TTC549 (cell line): Measurements from ENCODE around the gene FIG4.
"Not testable (repeated sequence)": the region's sequence is repeated elsewhere in the genome, so short reads cannot be mapped to it uniquely, and the experiment has no call there.

Experiments used
- FAIRE-seq: peaks from 2 replicates; lab custom pipeline; 2012; peaks lifted over from hg19 to GRCh38; lab: Jason Lieb, UNC

FIG4 gene

DNA sequence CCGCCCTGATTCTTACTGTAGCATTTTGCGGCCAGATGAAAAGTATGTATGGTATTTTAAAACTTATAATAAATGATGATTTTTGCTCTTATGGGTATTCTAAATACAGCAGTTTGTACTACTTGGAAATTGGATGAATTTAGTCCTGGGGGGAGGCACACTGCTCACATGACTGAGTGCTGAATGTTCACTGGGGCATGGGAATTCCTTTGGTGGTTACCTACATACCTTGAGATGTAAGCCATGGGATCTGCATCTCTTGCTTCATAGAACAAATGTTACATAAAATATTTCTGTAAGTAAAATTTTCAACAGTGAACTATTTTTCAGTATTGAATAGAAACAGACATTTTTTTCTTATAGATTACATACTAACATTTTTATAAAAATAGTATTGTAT lies 71.1 kb downstream of the FIG4 start:
- FAIRE-seq: no peak

DNA sequence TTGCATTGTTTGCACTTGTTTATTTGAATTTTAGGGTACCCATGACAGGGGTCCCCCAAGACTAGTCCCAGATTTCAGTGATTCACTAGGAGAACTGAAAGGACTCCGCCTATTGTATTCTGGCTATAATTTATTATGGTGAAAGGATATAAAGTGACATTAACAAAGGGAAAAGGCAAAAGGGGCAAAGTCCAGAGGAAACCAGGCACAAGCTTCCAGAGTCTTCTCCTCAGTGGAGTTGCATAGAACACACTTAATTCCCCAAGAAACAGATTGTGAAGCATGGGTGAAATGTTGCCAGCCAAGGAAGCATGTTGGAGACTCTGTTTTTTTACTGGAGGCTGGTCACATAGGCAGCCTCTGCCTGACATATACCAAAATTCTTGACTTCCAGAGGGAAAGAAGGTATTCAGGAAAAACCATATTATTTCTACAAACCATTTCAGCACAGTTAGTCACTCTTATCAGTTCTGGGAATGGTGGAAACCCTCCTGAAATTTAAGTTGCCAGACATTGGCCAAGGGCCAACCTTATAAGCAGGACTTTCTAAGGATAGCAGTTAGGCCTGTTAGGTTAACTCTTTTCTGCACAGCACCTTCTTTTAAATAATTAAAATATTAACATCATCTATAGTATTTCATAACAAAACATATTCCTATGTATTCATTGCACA lies 71.8 kb downstream of the FIG4 start:
- FAIRE-seq: no peak

DNA sequence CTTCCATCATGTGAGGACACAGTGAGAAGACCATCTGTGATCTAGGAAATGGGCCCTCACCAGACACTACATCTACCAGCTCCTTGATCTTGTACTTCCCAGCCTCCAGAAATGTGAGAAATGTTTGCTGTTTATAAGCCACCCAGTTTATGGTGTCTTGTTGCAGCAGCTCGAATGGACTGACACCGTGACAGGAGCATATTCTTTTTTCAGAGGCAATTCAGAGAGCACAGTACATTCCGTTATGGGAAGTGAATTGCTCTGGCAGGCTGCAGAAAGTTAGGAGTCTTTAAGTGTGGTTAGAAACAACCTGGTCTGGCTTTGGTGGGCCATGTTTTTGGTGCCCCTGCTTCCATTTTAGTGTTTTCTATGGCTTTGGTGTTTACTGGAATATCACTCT lies 75.1 kb downstream of the FIG4 start:
- no peak for FAIRE-seq

DNA sequence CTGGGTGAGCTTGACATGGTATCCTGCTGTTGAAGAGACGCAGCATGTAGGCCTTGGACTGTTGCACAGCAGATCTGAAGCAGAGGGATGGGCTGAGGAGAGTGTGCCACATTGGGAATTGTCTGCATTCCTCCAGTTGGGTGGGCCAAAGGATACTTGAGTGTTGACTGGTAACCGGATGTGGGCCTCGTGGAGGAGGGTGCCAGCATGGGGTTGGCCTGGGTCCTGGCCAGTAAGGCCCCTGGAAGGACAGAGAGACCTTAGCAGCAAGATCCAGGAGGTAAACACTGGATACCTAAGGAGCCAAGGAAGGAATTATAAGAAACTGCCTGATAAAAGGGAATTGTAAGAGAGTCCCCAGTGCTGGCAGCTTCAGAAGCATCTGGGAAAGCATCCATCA lies 76.9 kb downstream of the FIG4 start:
- no peak for FAIRE-seq

DNA sequence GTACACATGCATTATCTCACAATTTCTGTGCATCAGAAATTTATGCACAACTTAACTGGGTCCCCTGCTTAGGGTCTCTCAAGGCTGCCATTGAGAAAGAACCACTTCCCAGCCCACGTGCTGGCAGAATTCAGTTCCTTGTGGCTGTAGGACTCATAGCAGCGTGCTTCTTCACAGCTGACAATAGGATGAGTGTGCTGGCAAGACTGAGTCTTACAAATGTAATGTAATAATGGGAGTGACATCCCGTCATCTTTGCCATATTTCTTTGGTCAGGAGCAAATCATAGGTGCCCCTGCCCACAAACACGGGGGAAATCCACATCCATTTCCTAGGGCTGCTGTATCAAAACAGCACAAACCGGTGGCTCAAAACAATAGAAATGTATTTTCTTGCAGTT lies 77.4 kb downstream of the FIG4 start:
- FAIRE-seq: no peak

DNA sequence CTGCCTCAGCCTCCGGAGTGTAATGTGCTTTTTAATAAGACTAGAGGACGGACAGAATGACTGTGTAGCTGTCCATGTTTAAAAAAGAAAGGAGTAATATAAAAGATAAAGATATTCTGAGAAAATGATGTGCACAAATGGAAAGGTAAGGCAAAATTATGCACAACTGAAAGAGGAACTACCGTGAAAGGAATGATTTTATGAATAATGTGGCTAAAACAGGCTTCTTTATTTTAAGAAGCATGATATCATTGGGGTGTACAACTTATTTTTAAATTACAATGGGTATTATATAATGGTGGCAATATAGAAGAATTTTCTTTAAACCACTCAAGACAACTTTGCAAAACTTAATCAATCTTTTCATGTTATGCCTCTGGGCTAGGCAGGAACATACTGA lies 78.1 kb downstream of the FIG4 start:
- FAIRE-seq: no peak

DNA sequence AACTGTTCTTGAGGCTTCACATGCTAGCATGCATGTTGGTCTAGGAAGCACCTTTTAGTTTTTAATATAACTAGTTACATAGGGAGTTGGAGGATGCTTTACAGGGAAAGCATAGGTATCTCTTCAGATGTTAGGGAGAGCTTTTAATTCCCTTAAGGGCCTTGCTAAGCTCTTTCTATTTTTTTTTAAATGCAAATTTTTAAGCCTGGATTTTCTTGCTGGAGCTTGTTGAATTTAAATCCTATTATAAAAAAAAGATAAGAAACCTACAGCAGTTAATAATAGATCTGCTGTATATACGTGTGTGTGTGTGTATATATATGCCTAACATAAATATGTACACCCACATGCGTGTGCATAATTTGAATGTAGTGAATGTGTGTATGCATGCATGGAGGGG lies 79.0 kb downstream of the FIG4 start:
- no peak for FAIRE-seq

DNA sequence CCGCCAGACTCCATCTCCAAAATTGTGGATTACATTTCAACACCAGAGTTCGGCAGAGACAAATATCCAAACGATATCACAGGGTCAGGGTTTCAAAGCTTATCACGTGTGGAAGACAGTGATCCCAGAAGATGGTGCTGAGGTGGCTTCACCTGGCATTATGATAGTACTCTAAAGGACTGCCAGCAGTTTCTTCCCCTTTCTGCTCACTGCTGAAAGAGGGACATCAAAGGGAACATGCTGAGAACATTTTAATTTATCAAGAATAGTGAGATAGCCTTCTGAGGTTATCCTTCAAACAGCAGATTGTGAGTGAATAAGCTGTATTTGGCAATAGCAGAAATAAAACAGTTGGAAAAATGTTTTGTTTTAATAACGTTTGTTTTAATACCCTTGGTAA lies 79.7 kb downstream of the FIG4 start:
- no peak for FAIRE-seq

DNA sequence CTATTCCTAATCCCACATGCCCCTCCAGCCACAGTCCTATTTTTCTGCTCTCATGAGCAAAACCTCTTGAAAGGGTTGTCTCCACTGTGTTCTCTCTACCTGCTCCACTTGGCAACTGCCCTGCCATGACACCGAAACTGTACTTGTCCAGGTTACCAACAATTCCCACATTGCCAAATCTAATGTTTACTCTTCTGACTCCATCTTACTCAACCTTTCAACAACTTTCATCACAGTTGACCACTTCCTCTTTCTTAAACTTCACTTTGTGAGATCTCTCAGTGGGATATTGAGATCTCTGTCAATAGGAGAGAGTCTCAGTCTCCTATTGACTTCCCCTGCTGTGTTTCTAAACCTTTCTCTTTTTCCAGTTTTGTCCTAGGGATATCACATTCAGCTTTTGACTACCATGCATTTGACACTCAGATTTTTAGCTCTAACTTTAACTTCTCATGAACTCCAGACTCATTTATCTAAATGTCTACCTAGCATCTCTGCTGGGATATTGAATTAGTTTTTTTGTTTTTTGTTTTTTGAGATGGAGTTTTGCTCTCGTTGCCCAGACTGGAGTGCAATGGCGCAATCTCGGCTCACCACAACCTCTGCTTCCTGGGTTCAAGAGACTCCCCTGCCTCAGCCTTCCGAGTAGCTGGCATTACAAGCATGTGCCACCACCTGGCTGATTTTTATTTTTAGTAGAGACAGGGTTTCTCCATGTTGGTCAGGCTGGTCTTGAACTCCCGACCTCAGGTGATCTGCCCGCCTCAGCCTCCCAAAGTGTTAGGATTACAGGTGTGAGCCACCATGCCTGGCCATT lies 81.1 kb downstream of the FIG4 start:
- FAIRE-seq: not testable (repeated sequence)

DNA sequence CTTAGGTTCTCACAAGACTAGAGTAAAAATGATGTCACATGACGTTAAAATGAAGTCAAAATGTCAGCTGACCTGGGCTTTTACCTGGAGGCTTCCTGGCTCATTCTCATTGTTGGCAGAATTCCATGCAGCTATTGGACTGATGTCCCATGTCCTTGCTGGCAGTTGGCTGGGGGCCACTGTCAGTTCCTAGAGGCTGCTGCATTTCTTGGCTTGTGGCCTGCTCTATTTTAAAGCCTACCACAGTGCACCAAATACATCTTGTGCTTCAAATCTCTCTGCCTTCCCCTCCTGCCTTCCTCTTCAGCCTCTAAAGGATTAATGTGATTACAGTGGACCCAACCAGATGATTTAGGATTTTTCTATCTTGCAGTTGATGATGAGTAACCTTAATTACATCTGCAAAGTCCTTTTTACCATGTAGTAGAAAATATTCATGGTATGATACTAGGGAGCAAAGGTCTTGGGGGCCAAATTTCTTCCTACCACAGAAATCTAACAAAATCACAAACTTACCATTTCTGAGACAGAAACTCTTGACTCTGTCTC lies 81.9 kb downstream of the FIG4 start:
- FAIRE-seq: no peak

DNA sequence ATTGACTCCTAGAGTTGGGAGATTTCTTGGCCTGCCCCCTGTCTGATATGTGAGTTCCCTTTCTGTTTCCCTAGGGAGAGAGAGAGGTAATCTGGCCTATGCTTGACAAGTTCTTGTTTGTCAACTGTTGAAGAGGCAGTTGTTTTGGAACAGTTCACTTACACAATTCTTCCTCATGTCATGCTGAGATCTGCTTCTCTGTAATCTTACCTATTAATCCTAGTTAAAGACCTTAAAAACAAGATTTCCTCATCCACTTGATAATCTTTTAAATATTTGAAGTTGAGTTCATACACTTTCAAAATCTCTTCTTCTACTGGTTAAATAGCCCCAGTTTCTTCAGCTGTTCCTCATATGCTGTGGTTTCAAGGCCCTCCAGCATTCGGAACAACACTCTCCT lies 89.9 kb downstream of the FIG4 start:
- FAIRE-seq: no peak

DNA sequence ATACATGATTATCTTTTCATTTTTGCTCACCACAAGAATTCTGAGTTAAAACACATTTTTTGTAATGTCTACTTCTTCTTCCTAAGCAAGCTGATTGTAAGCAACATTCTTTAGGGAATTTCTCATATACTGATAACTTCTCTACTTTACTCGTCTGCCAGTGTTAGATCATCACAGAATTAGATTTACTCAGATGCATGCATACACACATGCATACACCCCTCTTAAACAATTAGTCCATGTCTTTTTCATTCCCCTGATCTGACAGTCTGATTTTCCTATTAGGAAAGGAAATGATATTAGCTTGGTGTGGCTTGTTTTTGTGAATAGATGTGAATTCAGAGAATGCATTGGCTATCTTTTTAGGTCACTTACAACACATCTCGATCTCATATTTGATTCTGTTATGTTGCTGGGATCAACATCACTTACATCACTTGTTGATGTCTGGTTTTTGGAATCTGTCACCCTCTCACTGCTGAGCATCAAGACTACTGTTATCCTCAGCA lies 91.4 kb downstream of the FIG4 start:
- no peak for FAIRE-seq

DNA sequence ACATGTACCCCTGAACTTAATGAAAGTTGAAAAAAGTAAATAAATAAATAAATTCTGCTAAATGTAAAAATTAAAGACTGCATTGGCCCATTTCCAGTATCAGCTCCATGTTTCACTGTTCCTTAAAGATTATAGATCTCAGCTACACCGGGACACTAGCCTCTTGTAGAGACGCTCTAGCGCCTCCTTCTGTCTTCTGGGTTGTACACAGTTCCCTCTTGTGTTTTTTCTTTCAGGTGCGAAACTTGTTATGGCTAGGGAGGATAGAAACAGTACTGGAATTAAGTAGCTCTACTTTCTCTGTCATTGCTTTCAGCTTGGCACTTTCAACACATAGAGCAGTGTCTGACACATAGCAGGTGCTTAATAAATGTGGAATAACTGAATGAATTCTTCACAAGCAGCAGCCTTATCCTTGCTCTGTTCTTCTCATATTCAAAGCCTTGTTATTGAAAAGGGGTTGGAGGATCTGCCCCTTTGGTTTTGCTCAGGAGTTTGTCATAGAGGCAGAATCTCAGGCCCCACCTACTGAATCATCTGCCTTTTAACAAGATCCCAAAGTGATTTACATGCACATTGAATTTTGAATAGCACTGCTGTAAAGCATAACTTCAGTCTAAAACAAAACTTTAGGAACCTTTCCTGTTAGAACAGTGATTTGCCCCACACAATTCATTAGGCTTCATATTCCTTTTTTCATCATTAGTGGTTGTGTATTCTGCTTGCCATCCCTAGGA lies 92.3 kb downstream of the FIG4 start:
- FAIRE-seq: no peak

DNA sequence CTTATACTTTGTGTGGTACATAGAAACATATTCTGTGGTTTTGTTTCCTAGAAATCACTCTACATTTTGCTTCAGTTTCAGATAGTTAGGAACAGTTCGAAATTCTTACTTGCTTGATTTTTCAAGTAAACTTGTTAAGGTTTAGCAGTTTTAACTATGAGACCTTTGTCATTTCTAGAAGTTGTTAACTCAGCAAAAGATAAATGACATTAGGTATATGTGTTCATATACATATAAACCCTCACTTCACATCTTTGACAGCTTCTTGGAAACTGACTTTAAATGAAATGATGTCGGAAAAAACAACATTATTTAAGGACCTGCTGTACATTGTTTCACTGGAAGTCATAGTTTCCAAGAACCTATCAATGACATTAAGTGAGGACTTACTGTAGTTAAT lies 96.2 kb downstream of the FIG4 start:
- no peak for FAIRE-seq

DNA sequence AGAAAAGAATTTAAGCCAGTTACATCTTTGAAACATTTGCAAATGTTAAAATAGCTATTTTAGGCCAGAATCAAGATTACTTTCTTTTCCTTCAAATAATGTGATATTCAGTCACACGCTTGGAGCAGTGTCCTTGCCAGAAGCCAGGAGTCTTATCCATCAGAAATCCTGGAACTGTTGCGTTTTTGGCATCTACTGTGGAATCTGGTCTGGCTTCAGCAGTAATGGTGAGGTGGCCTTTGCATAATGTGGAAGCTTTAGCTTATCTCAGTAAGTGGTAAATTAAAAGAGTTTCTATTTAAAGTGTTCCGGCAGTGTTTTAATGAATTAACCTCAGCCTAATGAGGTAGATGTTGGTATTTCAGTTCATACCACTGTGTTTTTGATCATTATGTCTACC lies 97.6 kb downstream of the FIG4 start:
- no peak for FAIRE-seq

DNA sequence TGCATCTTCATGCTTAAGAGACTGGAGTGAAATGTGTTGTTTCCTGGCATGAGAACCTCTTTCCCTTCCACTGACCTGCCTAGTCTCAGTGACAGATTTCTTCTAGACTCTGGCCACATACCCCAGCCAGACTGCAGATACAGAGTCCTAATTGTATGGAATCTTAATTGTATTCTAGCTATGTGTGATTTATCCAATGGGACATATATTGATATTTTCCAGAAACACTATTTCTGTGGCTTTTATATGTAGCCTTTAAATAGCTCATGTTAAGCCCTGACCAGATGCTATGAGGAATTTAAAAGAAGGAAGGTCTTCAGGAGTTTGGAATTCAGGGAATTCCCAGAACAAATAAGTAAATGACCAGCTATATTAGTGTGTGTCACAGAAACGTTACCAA lies 99.0 kb downstream of the FIG4 start:
- FAIRE-seq: no peak

DNA sequence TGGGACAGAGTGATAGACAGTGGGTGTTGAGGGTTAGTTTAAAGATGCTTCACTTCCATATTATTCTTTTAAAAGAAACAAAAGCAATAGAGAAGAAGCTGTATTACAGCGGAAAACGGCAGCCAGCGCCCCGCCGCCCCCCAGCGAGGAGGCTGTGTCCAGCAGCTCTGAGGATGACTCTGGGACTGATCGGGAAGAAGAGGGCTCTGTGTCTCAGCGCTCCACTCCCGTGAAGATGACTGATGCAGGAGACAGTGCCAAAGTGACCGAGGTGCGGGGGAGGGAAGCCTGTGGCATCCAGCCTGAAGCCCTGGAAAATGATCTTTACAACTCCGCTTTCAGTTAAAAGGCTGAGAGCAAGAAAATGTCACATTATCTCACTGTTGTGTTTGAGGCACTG lies 100.2 kb downstream of the FIG4 start:
- no peak for FAIRE-seq

DNA sequence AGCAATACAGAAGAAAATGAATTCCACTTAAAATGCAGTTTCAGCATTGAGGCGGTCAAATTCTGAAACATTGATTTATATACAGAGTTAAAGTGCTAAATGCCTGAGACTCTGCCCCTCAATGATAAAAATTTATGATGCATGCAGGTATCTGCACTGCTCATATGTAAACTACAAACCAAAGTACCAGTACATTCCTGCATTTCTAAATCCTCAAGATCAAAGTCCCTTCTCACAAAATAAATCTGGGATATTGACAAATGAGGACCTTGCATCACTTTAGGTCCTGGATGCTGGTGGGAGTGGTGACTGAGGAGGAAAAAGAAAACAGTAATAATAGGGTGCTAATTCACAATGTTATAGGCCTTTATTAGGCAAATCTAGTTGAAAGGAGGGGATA lies 101.9 kb downstream of the FIG4 start:
- FAIRE-seq: no peak

DNA sequence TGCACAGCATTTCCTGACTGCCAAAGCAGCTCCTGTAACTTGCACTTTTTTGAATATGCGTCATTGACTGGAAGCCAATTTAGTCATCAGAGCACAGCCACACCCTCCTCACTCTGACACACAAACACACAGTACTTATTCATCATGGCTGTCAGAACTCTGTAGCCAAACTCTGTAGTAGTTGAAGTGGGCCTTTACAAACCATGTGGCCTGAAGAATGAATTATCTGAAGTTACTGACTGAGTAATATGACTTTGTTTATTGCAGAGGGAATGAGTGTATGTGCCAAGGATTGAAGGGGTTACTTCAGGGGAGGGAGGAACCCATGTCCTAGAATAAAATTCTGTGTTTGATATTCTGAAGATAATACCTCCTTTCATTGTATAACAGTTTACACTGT lies 102.7 kb downstream of the FIG4 start:
- no peak for FAIRE-seq

DNA sequence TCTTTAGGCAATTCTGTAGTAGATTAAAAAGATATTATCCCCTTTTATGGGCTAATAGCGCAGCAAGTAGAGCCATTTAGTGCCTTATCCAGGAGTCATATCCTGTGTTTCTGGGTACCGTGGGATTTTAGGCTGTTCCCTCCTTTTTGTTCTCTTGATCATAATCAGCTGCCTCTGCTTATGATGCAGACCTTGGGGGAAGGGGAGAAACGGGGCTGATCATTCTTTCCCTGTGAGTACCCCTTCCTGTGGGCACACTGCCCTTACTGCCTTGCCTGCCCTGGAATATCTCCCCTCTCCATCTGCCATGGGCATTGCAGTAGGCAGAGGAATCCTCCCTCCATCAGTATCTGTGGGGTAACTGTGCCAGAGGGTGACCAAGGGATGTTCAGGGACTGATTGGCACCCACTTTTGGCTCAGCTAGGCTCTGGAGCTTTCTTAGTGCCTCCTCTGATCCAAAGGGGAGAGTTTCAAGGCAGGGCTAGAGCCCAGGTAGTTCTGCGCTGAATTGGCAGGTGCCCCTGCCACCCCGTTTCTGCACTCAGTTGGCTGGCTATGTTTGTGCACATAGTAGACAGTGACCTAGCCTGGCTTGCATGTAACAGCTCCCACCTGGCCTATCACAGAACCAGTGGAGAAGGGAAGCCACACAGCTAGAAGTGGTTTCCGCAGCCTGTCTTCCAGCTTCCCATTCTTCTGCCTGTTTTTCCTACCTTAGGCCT lies 103.3 kb downstream of the FIG4 start:
- FAIRE-seq: no peak

DNA sequence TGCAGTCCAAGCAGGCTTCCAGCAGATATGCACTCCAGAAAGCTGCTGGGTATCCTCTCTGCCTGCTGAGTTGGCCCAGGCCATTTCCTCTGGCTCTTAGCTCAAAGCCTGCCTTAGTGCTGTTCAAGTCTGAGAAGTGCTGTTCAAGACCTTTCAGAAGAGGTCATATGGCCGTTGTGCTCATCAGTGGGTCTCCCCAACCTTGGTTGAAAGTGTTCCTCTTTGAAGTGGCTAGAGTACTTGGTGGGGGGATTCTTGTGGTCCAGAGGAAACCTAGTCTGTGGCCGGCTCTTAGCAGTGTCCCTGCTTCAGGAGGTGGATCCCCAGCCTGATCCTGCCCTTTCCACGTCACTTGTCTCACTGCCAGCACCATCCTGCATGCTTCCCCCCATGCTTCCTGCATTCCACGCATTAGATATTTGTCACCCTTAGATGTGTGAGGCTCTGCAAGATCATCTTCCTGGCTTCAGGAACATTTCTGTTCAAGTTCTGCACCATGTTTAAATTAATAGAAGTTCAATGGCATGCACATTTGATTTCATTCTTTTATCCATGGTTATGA lies 105.0 kb downstream of the FIG4 start:
- no peak for FAIRE-seq

DNA sequence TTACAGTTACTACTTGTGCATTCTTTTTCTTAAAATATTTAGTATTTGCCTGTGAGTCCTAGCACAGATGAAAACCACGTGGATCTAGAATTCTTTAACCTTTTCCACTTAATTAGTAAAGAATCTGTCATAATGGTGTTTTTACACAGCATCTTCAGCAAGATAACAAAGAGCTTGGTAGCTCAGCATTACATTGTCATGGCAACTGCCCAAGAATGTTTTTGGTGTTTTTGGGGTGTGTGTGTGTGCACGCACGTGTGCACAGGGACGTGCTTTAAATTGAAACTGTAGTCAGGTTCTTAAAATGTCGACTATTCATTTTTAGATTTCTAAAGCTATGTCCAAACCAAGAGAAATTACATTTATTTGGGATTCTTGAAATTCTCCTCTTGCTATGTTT lies 108.0 kb downstream of the FIG4 start:
- FAIRE-seq: no peak
